K562 treated with DMSO at 1 percent for 24 hours (cell line): Measurements from ENCODE around the gene PRPF40A. TPM values are rescaled to one million over a fixed set of nuclear protein-coding genes. Genes with fewer than 3 reads are reported as not detected.

Experiments
- total RNA-seq: library from RNA; unstranded; fragments of 300-600 nt; gene quantifications from 2 replicates; pipeline ENCODE4 v1.2.3, GENCODE V29; 2022; ENCODE audit warnings: low read depth; ENCODE audit not compliant: insufficient read depth

The PRPF40A gene
- total RNA-seq = 72.5 and 88.4 TPM in 2 replicates

DNA sequence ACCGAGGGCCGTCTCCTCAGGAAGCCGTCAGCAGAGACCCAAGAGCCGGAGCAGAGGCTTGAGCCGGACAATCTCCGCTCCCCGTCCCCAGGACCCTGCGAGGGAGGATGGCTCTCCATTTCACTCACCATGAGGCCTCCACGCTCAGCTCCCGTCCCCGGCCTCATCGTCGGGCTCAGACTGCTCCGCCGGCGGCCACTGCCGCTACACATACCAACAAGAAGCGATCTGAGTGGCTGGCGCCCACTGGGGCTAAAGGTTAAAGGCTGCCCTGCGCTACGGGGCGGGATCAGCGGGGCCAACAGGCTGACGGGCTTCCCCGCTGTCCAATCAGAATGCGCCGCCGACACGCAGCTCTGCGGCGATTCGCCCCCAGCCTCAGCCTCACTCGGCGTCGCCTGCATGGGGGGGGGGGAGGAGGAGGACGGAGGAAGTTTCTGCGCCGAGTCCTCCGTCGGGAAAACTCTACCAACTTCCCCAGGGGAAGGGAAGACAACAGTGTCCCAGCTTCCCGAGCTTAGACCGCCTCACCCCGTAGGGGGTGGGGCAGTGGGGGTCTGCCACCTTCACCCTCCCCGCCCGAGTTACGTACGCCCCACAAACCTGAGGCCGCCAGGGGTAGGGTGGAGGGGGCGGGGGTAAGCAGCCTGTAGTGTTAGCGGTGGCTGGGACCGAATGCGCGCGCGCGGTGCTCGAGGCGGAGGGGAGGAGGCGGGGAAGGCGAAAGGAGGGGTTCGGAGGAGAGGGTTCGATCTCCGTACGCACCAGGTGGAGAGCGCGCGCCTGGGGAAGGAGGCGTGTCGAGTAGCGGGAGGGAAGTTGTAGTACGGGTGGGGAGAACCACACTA lies at the start of gene PRPF40A:
TSS of gene PRPF40A (minus strand) at position 234 of the 848 bp plus-strand sequence. CDS start at position 212, 22 bp downstream.

DNA sequence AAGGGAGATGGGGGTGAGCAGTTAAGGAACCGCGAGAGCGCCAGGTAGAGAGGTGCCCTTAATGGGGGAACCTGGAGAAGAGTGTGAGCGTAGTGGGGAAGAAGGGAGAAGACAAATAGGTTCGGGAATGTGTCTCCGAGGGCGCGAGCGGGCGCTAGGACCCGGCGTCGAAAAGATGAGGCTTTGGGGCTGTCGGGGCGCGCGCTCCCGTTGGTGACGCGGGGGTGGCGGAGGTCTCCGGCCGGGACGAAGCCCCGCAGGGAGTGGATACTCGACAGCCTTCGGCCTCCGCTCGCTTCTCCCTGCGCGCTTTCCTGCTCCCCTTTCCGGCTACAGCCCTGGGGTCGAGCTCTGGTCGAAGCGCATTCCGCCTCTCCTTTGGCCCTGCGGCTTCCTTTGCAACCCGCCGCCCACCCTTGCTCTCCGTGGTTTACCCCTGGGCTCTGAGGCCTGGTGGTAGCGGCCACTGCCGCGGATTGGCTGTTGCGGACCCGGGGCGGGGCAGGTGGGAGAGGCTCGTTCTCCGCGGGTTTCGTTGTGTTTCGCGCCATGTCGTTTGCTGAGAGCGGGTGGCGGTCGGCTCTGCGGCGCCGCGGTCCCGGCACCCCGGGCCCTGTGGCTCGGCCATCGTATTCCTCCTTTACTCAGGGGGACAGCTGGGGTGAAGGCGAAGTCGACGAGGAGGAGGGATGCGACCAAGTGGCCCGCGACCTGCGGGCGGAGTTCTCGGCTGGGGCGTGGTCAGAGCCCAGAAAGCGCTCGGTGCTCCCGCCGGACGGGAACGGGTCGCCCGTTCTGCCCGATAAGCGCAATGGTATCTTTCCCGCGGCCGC lies 1.0 kb upstream of the PRPF40A start, which contains the start of gene ARL6IP6:
TSS of gene ARL6IP6 (plus strand) at position 545 of the 833 bp plus-strand sequence. CDS start at position 550, 5 bp downstream.

Other genes with a start within 250 kb of the PRPF40A start
- 31.7 and 35.3 TPM in 2 replicates for gene ARL6IP6, start 1.2 kb upstream of the PRPF40A start, total RNA-seq